Liver (tissue), 9 donors: ENCODE measurements around the gene PRPF19. TPM values are rescaled to one million over a fixed set of nuclear protein-coding genes. Genes with fewer than 3 reads are reported as not detected.

Experiments
- DNase-seq: peaks from one replicate; pipeline ENCODE4 v3.0.0-alpha.2; 2017; ENCODE audit warnings: low spot score
- H3K27ac ChIP-seq, 2 donors: one replicate each; pipeline ENCODE4 v1.7.0; 2013; ENCODE audit warnings: inconsistent platforms in 2 of 2, low read length in 2 of 2, control low read depth in 1 of 2, low read depth in 1 of 2, mild to moderate bottlenecking in 1 of 2
- H3K27me3 ChIP-seq, 4 donors: one replicate each; pipeline versions ENCODE4 v1.6.1 to v1.7.0; 2013; ENCODE audit warnings: low read length in 3 of 4, inconsistent platforms in 1 of 4, mild to moderate bottlenecking in 1 of 4, moderate library complexity in 1 of 4; ENCODE audit not compliant: control insufficient read depth in 4 of 4, insufficient read depth in 4 of 4
- H3K36me3 ChIP-seq, 4 donors: one replicate each; pipeline versions ENCODE4 v1.6.1 to v1.7.0; 2013; ENCODE audit warnings: low read length in 3 of 4, mild to moderate bottlenecking in 3 of 4, low read depth in 1 of 4, moderate library complexity in 1 of 4; ENCODE audit not compliant: control insufficient read depth in 4 of 4, insufficient read depth in 3 of 4
- H3K4me1 ChIP-seq, 4 donors: one replicate each; pipeline versions ENCODE4 v1.6.1 to v1.7.0; 2013; ENCODE audit warnings: low read length in 3 of 4, mild to moderate bottlenecking in 3 of 4, moderate library complexity in 1 of 4; ENCODE audit not compliant: control insufficient read depth in 4 of 4, insufficient read depth in 4 of 4
- H3K4me3 ChIP-seq, 3 donors: one replicate each; pipeline versions ENCODE4 v1.6.1 to v1.7.0; 2013; ENCODE audit warnings: low read length in 3 of 3, control low read depth in 1 of 3, low read depth in 1 of 3, mild to moderate bottlenecking in 1 of 3
- H3K9ac ChIP-seq, 2 donors: one replicate each; pipeline ENCODE4 v1.7.0; 2013; ENCODE audit warnings: low read length in 2 of 2, mild to moderate bottlenecking in 2 of 2, moderate library complexity in 2 of 2, control low read depth in 1 of 2, low read depth in 1 of 2
- H3K9me3 ChIP-seq, 4 donors: one replicate each; pipeline versions ENCODE4 v1.6.1 to v1.7.0; 2013; ENCODE audit warnings: low read length in 3 of 4; ENCODE audit not compliant: control insufficient read depth in 4 of 4
- ATF3 ChIP-seq: IDR thresholded peaks from 2 replicates; pipeline ENCODE4 v1.6.1; 2016; ENCODE audit warnings: antibody characterized with exemption
- CTCF ChIP-seq: fragments of 150-350 bp; IDR thresholded peaks from 2 replicates; pipeline ENCODE4 v1.5.1; 2017; ENCODE audit warnings: improper control_type of control experiment, low read depth, low read length; ENCODE audit not compliant: missing input control
- EGR1 ChIP-seq, 2 donors: IDR thresholded peaks; 2 replicates each; pipeline ENCODE4 v1.6.1; 2016 to 2018; ENCODE audit warnings: antibody characterized with exemption in 2 of 2, low read depth in 2 of 2
- FOXA1 ChIP-seq: IDR thresholded peaks from 2 replicates; pipeline ENCODE4 v1.6.1; 2016; ENCODE audit warnings: antibody characterized with exemption
- HNF4A ChIP-seq, 2 donors: conservative IDR thresholded peaks; 2 replicates each; pipeline ENCODE4 v1.6.1; 2016; ENCODE audit warnings: antibody characterized with exemption in 2 of 2, mild to moderate bottlenecking in 2 of 2
- HNF4G ChIP-seq: IDR thresholded peaks from 2 replicates; pipeline ENCODE4 v1.6.1; 2016; ENCODE audit warnings: antibody characterized with exemption
- MAX ChIP-seq: IDR thresholded peaks from 2 replicates; pipeline ENCODE4 v1.6.1; 2016; ENCODE audit warnings: antibody characterized with exemption
- NR2F2 ChIP-seq: IDR thresholded peaks from 2 replicates; pipeline ENCODE4 v1.6.1; 2016; ENCODE audit warnings: antibody characterized with exemption
- RAD21 ChIP-seq, 2 donors: IDR thresholded peaks; 2 replicates each; pipeline ENCODE4 v1.6.1; 2016; ENCODE audit warnings: antibody characterized with exemption in 2 of 2, mild to moderate bottlenecking in 2 of 2
- REST ChIP-seq: IDR thresholded peaks from 2 replicates; pipeline ENCODE4 v1.6.1; 2016; ENCODE audit warnings: antibody characterized with exemption, mild to moderate bottlenecking
- RXRA ChIP-seq, 2 donors: IDR thresholded peaks; 2 replicates each; pipeline ENCODE4 v1.6.1; 2017 to 2018; ENCODE audit warnings: antibody characterized with exemption in 2 of 2, mild to moderate bottlenecking in 1 of 2
- TAF1 ChIP-seq: conservative IDR thresholded peaks from 2 replicates; pipeline ENCODE4 v1.6.1; 2016; ENCODE audit warnings: antibody characterized with exemption, mild to moderate bottlenecking
- YY1 ChIP-seq: IDR thresholded peaks from 2 replicates; pipeline ENCODE4 v1.6.1; 2016; ENCODE audit warnings: antibody characterized with exemption, mild to moderate bottlenecking
- ZBTB33 ChIP-seq: IDR thresholded peaks from 2 replicates; pipeline ENCODE4 v1.6.1; 2016; ENCODE audit warnings: antibody characterized with exemption
- WGBS: extraction: QIAGEN DNeasy Blood & Tissue Kit; methylation state at CpG from one replicate; pipeline ENCODE4 v1.1.7; 2013; 5-methylcytosine and 5-hydroxymethylcytosine counted together
- polyA plus RNA-seq, 2 donors: library from polyadenylated mRNA; stranded (reverse) in 1 of 2; unstranded in 1 of 2; fragments of 200-250 nt in 1 of 2; fragments of >200 nt in 1 of 2; fragmentation: Nextera tagmentation in 1 of 2; extraction: Ambion mirVana in 1 of 2; gene quantifications; one replicate each; pipeline versions ENCODE4 v1.2.1 to v1.2.3, GENCODE V29; 2013 to 2015
- total RNA-seq, 2 donors: library from RNA; depleted of rRNA; stranded (reverse); fragments of >200 nt; gene quantifications; one replicate each; pipeline ENCODE4 v1.2.3, GENCODE V29; 2014
- donor health status: healthy.
- donor health status: healthy.
- donor health status: healthy.
- donor health status: healthy.
- donor health status: healthy.

The PRPF19 gene
- total and polyA plus RNA-seq, 4 donors = 25.4 to 57.1 (median 40.4) TPM

- Histone ChIP-seq H3K4me3 (peak within 1 kb of the TSS; percentile 37 to 88 (median 46)), H3K4me1 (peaks cover 5 to 23% (median 14%) of the 10 kb centered on the region in 4 donors), H3K27ac (peak within 1 kb of the TSS; percentile 77 to 96), H3K9me3 (no peaks in the 10 kb centered on the region), H3K27me3 (no peaks in the 10 kb centered on the region), H3K9ac (peak within 1 kb of the TSS; percentile 61 to 73), H3K36me3 (peaks cover 0 to 3% (median 0%) of the 10 kb centered on the region in 4 donors)
- no peak for DNase-seq
- WGBS = 13% methylated on average over 23 of the region's 23 CpGs
- peak; percentile 25 for TF ChIP-seq YY1
- TF ChIP-seq HNF4A (conservative IDR thresholded peaks at IDR 0.05) = no peak
- no peak for TF ChIP-seq CTCF
- peak in 1 of 2 donors; percentile 8 for TF ChIP-seq RAD21 (IDR thresholded peaks at IDR 0.05)
Measured at GRCh38 chr11:60951904-60952741, 45.7 kb upstream of the PRPF19 start, which contains the start of gene SLC15A3. Gene SLC15A3 (minus strand): TSS chr11:60952176. CDS start chr11:60951551, 625 bp downstream.

- Histone ChIP-seq H3K9me3 (no peaks in the 10 kb centered on the region), H3K36me3 (peaks cover 0 to 3% (median under 1%) of the 10 kb centered on the region in 4 donors), H3K27ac (peak overlapping the region; percentile 77 to 96), H3K9ac (peak overlapping the region in 1 of 2 donors; percentile 73), H3K4me3 (peak overlapping the region; percentile 6 to 88 (median 46)), H3K27me3 (no peaks in the 10 kb centered on the region), H3K4me1 (peaks cover 5 to 23% (median 14%) of the 10 kb centered on the region in 4 donors)
- no peak for DNase-seq
- TF ChIP-seq TAF1 (no peak), EGR1 (IDR thresholded peaks at IDR 0.05; ENCODE audit: low read depth in 2 of 2) (no peak), RXRA (IDR thresholded peaks at IDR 0.05) (no peak), NR2F2 (no peak), REST (no peak), HNF4A (conservative IDR thresholded peaks at IDR 0.05) (no peak), ZBTB33 (no peak), MAX (no peak), HNF4G (no peak), CTCF (no peak), RAD21 (IDR thresholded peaks at IDR 0.05) (no peak), FOXA1 (no peak), ATF3 (no peak)
- WGBS = 16% methylated on average over 8 of the region's 8 CpGs
Measured at GRCh38 chr11:60951606-60951903, 45.2 kb upstream of the PRPF19 start.
